ENCODE measurements around the gene KMT2B.
A peak's percentile ranks its signal among the peaks of the same experiment; 100 is the strongest.

Gene KMT2B

DNA sequence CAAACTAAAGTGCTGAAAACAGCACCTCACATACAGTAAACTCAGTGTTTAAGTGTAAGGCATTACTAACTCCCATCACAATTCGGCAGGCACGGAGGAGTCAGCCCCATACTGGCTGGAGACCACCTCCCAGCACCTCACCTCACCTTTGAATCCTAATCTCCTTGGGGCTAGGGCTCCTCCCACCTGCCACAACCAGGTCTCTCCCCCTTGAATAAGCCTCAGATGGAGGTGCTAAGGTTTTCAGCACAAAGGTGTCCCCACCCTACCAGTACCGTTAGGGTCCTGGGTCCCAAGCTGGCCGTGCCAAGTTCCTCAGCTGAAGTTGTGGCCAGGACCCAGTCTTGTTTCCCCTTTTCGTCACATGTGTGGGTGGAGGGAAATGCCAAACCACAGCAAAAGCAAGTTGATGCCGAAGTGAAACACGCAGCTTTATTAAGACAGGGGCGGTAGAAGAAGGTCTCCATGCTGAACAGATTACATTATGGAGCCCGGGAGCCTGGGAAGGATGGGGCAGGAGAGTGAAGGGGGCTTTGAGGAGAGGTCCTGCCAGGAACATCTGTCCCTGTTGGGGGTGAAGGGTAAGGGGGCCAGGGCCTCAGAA, 24.4 kb downstream of the KMT2B start, which contains the start of gene IGFLR1:
Gene IGFLR1 (minus strand): TSS at position 332 of the 604 bp plus-strand sequence. CDS start 1,272 bp downstream, outside the sequence.
- DNase-seq (ENCODE audit: low spot score) = no peak

DNA sequence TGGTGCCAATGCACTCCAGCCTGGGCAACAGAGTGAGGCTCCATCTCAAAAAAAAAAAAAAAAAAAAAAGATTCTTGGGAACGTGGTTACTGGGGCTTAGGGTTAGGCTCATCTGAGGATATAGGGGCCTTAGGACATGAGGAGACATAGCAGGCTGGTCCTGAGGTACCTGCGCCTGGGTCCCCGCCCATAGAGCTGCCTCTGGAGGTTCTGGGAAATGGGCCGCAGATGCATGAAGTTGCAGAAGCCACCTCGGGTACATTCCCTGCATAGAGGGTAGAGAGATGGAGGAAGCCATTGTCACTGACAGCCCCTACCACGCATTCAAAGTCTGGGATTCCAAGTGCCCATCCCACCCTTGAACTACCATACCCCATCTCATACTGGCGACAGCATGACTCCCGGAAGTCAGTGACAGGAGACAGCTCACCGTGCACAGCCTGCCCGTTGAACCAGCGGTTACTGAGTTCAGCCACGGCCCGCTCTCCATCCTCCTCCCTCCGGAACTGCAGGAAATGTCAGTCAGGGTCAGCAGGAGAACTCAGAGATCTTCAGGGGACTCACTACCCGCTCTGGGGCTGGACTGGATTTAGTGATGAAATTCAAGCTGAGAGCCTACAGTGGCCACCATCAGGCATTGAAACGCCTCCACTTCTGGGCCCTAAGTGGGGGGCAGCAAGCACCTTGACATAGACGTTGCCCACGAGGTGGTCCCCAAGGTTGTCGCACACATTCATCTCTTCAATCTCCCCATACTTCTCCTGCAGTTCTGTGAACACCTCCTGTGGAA, 26.0 kb downstream of the KMT2B start:
- no peak for DNase-seq (ENCODE audit: low spot score)

- peak; percentile 93 for DNase-seq (ENCODE audit: low spot score)
Measured at GRCh38 chr19:35744430-35745327, 26.9 kb downstream of the KMT2B start.

- DNase-seq (ENCODE audit: low spot score) = peak; percentile 97
Measured at GRCh38 chr19:35745328-35746086, 27.7 kb downstream of the KMT2B start, which contains the start of the genes PSENEN and U2AF1L4. PSENEN (plus strand) TSS chr19:35745651; CDS start chr19:35745931, 280 bp downstream. U2AF1L4 (minus strand) TSS chr19:35745418; CDS start chr19:35745391, 27 bp downstream.

DNA sequence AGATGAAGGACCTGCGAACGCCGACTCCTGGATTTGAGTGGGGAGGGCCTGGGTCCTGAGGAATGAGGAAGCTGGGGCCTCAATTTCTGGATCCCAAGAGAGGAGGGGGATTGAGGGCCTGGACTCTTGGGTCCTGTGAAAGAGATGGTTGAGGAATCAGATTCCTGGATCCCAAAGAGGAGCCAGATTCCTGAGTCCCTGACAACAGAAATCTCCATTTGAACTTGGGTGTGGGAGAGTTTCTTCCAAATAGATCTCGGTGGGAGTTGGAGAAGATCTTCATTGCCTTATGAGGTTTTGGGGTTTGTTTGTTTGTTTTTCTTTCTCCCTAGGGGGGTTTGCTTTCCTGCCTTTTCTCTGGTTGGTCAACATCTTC, 28.3 kb downstream of the KMT2B start:
- DNase-seq (ENCODE audit: low spot score) = no peak

- no peak for DNase-seq (ENCODE audit: low spot score)
Measured at GRCh38 chr19:35746531-35746930, 28.7 kb downstream of the KMT2B start.

DNA sequence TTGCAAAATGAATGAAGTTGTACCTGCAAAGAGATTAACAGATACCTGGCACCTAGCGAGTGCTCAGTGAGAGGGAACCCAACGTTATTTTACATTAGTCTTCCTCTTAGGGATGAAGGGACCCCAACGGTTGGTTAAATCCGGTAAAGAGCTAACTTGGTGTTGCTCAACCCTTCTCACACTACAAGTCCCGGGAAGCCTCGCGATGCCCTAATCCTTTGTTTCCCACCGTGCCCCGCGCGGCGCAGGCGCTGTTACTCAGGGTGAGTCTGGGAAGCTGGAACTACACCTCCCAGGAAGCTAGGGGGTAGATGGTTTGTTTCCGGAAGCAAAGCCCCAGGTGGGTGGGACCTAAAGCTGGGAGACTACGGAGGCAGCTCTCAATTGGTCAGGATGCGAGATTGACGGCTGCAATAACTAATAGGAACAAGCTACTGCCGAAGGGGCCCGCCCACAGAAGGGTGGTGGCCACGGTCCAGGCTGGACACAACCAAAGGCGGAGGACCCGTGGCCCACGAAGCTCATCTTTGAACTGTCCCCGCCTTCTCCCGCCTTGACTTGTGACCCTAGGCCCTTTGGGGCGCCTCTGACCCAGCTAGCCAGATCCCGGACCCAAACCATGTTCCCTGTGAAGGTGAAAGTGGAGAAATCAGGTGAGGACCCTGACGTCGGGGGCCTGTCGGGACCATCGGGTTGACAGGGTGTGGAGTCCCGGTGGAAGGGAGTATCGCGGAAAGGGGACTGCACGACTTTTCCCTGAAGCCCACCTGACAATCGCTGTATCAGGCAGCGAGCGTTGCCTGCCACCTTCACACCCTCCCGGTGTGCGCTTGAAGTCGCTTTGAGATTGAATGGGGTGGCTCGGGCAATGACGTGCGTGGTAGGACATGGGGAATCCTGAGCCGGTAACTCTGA, 30.6 kb downstream of the KMT2B start, which contains the start of gene LIN37:
Gene LIN37 (plus strand): TSS at position 471 of the 915 bp plus-strand sequence. CDS start 149 bp downstream, at position 620.
- peak; percentile 99 for DNase-seq (ENCODE audit: low spot score)

DNA sequence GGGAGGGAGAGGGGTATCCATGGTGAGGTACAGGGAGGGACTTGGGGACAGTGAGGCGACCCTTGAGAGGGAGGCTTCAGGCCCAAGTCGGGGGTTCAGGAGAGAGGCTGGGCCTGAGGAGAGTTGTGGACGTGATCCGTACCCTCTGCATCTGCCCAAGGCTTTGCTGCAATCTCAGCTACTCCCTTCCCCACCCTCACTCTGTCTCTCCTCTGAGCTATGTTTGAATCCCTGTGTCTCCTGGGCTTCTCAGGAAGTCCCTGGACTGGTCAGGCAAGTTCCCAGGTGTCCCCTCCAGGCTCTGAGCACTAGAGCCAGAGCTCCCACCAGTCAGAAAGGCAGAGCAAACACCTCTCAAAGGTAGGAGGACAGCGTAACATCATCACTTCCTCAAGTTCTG, 32.4 kb downstream of the KMT2B start:
- DNase-seq (ENCODE audit: low spot score) = no peak

- no peak for DNase-seq (ENCODE audit: low spot score)
Measured at GRCh38 chr19:35751839-35752745, 34.3 kb downstream of the KMT2B start.

GRCh38 chr19:35752746-35753350, 35.0 kb downstream of the KMT2B start:
- no peak for DNase-seq (ENCODE audit: low spot score)

- no peak for DNase-seq (ENCODE audit: low spot score)
Measured at GRCh38 chr19:35753634-35754369, 36.0 kb downstream of the KMT2B start.

DNA sequence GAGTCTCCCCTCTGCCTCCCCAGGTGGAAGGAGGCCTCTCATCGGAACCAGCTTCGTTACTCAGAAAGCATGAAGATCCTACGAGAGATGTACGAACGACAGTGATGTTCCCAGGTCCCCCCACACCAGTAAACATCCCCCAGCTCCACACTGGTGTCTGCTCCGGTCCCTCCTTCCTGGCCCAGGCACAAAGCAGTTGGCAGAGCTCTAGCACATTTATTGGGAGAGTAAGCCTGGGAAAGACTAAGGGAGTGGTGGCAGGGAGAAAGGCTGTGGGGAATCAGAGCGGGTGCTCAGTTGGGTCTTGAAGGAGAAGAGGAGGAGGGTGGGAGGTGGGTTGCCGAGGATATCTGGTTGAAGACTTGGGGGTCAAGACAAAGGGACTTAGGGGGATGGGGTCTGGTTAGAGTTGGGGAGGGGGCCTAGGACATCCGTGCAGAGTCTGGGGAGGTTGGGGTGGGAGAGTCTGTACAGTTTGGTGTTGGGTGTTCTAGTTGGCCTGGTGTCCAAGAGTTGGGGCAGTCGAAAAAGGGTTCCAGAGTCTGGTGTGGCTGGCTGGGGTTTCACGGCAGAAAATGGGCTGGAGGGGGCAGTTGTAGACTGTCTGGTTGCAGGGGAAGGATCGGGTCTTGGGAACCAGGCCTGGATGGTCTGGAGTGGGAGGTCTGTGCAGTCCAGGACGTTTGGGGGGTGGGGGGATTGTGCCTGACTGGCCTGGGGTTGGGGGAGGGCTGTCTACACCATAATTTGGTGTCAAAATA, 36.7 kb downstream of the KMT2B start:
- no peak for DNase-seq (ENCODE audit: low spot score)

- DNase-seq (ENCODE audit: low spot score) = no peak
Measured at GRCh38 chr19:35755131-35755549, 37.3 kb downstream of the KMT2B start.

DNA sequence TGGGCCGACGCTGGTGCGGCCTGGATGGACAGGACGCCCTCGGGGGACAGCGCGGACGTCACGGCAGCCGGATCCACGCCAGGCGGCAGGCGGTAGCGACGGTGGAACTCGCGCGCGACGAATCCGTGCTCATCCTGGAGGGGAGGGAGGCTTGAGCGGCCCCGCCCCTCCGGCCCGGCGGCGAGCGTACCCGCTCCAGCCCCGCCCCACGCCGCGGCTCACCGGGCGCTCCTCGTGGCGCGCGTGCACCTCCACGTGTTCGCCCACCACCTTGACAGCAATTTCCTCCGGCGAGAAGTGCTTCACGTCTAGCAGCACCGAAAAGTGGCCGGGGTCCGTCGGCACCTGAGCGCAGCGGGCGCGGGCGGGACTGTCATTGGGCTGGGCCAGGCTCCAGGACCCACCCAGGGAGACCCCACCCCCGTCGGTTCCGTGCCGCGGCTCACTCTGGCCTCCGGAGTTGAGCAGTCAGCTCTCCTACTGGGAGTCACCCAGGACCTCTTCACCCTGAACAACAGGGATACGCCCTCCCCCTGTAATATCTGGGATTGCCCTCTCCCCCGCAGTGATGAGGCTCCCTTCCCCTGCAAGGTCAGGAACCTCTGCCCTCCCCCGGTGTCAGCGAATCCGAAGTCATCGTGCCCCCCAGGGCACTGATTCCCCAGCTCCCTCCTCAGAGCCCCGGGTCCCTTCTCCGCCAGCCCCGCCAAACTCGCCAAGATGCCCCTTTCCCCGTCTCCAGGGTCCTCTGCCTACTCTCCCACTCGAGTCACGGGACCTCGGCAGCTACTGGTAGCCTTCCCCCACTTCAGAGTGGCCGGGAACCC, 38.0 kb downstream of the KMT2B start:
- peak; percentile 72 for DNase-seq (ENCODE audit: low spot score)

GRCh38 chr19:35756377-35757230, 38.8 kb downstream of the KMT2B start, which contains the start of gene HSPB6:
HSPB6 (minus strand) TSS chr19:35757029; CDS start chr19:35757008, 21 bp downstream.
- DNase-seq (ENCODE audit: low spot score) = peak; percentile 75
